HPDE6-E6E7 (cell line): ENCODE measurements around the gene ZSWIM3.
A peak's percentile ranks its signal among the peaks of the same experiment; 100 is the strongest.
"Not testable (repeated sequence)": the region's sequence is repeated elsewhere in the genome, so short reads cannot be mapped to it uniquely, and the experiment has no call there.

Experiments used
- DNase-seq: peaks from one replicate; pipeline ENCODE4 v3.0.0; 2011; ENCODE audit warnings: missing footprints; ENCODE audit errors: extremely low spot score

The ZSWIM3 gene

DNA sequence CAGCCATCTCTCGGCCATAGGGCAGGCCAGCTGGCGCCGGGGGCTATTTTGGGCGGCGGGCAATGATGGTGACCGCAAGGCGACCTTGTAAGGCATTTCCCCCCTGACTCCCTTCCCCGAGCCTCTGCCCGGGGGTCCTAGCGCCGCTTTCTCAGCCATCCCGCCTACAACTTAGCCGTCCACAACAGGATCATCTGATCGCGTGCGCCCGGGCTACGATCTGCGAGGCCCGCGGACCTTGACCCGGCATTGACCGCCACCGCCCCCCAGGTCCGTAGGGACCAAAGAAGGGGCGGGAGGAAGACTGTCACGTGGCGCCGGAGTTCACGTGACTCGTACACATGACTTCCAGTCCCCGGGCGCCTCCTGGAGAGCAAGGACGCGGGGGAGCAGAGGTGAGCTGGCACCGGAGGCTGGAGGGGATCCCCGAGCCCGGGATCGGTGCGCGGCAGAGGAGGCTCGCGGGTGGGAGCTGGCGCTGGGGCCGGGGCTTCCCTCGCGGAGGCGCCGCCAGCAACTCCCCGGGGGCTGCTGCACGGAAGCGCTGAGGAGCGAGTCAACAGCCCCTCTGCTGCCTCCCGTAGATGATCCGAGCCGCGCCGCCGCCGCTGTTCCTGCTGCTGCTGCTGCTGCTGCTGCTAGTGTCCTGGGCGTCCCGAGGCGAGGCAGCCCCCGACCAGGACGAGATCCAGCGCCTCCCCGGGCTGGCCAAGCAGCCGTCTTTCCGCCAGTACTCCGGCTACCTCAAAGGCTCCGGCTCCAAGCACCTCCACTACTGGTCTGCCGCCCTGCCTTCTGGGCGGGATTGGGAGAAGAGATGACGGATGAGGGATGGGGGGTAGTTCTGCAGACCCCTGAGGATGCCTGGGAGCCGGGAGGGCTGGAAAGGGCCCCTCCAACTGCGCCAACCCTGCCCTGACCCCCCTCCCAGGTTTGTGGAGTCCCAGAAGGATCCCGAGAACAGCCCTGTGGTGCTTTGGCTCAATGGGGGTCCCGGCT is 33.9 kb downstream of the ZSWIM3 start, which contains the start of the genes CTSA and NEURL2:
Gene CTSA (plus strand): TSS at position 351 of the 999 bp plus-strand sequence. CDS start 234 bp downstream, at position 585.
Gene NEURL2 (minus strand): TSS at position 224 of the 999 bp plus-strand sequence. CDS start 217 bp downstream, at position 7.
- peak; percentile 100 for DNase-seq

- peak; percentile 69 for DNase-seq
Measured at GRCh38 chr20:45892049-45892825, 34.8 kb downstream of the ZSWIM3 start.

GRCh38 chr20:45892828-45893500 is 35.5 kb downstream of the ZSWIM3 start:
- peak; percentile 54 for DNase-seq

DNA sequence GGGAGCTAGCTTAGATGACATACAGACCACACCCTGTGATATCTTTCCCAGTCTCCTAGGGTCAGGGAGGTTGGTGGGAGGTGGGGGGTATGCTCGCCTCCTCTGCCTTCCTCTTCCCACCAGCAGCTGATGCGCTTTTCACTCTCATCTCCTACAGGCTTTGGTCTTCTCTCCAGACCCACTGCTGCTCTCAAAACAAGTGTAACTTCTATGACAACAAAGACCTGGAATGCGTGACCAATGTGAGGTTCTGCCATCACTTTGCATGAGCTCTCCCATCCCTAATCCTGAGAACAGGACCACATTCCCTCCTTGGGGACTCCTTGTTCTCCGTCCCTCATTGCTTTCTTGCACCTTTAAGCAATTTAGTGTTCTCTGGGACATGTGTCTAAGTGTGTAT is 36.4 kb downstream of the ZSWIM3 start:
- DNase-seq, result no peak

- DNase-seq, result no peak
Measured at GRCh38 chr20:45894797-45895196, 37.4 kb downstream of the ZSWIM3 start.

DNA sequence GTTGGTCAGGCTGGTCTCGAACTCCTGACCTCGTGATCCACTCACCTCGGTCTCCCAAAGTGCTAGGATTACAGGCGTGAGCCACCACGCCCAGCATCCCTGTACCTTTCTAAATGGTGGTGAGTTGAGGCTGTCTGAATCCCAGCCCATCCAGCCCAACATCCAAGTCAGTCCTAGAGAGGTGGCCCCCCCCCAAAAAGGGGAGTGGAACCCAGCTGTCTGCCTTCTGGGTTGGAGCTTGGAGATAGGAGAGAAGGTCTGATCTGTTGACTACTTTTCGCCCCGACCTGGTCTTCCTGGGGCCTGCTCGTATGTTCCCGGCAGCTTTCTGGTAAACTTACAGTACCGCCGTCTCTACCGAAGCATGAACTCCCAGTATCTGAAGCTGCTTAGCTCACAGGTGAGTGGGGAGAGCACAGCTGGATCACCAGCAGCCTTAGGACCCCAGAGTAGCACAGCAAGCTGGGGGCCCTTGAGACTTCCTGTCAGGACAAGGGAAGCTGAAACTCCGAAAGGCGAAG is 39.3 kb downstream of the ZSWIM3 start:
- no peak for DNase-seq

- no peak for DNase-seq
Measured at GRCh38 chr20:45897289-45897688, 39.9 kb downstream of the ZSWIM3 start.

DNA sequence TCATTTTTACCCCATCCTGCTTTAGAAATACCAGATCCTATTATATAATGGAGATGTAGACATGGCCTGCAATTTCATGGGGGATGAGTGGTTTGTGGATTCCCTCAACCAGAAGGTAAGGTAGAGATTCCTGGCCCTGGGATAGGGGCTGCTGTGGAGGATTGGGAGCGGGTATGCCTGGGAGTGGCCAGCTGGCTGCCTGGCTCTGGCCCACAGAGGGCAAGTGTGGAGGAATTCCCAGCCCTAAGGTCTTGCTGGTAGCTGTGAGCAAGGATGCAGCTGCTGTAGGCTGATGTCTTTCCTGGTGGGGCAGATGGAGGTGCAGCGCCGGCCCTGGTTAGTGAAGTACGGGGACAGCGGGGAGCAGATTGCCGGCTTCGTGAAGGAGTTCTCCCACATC is 40.3 kb downstream of the ZSWIM3 start:
- DNase-seq, result no peak

GRCh38 chr20:45898285-45898684 is 40.9 kb downstream of the ZSWIM3 start:
- DNase-seq, result no peak

GRCh38 chr20:45899046-45899835 is 41.8 kb downstream of the ZSWIM3 start:
- no peak for DNase-seq

- not testable (repeated sequence) for DNase-seq
Measured at GRCh38 chr20:45901332-45901731, 43.9 kb downstream of the ZSWIM3 start.

DNA sequence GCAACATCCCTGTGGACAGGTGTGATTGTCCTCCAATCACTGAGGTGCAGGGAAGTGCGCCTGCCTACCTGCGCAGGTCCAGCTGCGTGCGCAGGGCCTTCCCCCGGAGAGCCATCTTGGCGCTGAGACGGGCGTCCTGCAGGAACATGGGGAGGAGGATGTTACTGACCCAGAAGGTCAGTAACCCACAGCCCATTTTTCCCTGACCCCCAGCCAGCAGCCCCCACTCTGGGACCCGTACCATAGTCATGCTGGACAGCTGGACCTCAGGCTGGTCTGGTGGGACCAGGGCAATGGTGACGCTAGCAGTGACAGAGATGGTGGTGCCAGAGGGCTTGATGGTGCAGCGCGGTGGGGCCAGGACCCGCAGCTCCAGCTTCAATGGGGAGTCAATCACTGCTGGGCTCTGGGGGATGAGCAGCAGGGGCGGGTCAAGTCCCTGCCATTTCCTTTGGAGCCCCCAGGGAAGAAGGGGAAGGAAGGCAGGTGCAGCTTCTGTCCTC is 44.8 kb downstream of the ZSWIM3 start:
- DNase-seq, result no peak

DNA sequence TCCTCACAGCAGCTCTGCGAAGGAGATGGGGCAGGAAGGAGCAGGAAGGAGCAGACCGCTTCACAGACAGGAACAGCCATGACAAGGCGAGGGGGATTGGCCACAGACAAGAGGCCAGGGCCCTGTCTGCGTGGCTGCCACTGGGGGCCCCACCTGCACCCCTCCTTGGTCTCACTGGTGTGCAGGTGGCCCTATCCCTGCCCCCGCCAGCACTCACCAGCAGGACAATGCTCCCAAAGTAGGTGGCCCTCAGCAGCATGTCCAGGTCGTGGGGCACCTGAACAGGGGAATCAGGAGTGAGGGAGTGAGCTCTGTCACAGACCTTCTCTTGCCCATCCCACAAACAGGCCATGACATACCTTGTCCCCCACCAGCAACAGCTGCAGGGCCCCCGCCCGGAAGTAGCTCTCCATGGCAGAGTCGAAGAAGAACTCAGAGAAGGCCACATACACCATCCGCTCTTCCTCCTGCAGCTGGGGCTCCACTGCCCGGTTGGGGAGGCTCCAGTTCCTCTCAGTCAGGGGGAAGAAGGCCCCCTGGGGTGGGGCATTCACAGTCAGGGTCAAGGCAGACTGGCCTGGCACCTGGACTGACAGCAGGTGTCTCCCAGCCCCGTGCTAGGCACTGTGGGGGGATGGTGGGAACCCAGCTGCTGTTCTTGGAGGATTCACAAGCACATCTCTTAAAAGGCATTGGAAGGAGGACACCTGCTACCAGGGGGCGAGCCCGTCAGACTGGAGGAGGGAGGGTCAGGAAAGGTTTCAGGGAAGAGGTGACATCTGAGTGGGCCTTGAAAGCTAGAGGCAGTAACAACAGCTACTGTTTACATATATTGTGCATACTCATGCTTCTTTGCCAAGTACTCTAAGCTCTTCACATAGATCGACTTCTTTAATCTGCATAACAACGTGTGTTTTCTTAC is 47.4 kb downstream of the ZSWIM3 start:
- no peak for DNase-seq

- DNase-seq, result peak; percentile 95
Measured at GRCh38 chr20:45905505-45906079, 48.2 kb downstream of the ZSWIM3 start.

GRCh38 chr20:45907219-45907948 is 50.0 kb downstream of the ZSWIM3 start:
- DNase-seq, result no peak

GRCh38 chr20:45908084-45908483 is 50.7 kb downstream of the ZSWIM3 start:
- DNase-seq, result no peak

DNA sequence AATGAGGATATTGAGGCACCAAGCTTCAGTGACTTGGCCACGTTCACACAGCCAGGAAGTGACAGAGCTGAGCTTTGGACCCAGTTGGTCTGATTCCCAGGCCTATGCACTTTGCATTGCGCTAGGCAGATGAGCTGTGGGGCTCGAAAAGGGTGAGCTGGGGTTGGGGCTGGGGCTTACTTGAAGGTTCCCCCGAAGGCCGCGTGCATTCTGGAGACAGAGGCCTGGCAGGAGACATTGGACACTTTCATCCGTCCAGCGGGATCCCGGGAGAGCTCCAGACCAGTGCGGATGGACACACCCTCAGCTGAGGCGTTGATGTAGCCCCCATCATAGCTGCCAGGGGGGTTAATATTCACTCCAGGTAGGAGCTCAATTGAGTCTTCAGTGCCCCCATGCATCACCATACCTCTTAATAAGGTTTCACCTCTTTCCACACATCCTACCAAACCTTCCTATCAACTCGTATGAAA is 52.0 kb downstream of the ZSWIM3 start:
- DNase-seq, result no peak
